Neural cell (in vitro differentiated cells): ENCODE data around the gene DHX29. TPM values are rescaled to one million over a fixed set of nuclear protein-coding genes. Genes with fewer than 3 reads are reported as not detected.

Experiments used
- H2AFZ ChIP-seq: fragments of 200-600, 300-800 bp; sonication (generic), shearing (Covaris generic); 2 replicates; pipeline ENCODE4 v1.6.0; 2014; ENCODE audit warnings: low read depth, mild to moderate bottlenecking, antibody characterized with exemption, low read length, moderate library complexity
- H3F3A ChIP-seq: fragments of 200-600 bp; shearing (Covaris generic); 2 replicates; pipeline ENCODE4 v1.6.1; 2016; ENCODE audit warnings: mild to moderate bottlenecking, moderate library complexity, mixed read lengths, antibody characterized with exemption, low read length; ENCODE audit not compliant: insufficient read depth, poor library complexity, severe bottlenecking
- H3K27ac ChIP-seq: fragments of 200-600, 300-800 bp; sonication (generic), shearing (Covaris generic); 2 replicates; pipeline ENCODE4 v1.5.1; 2014; ENCODE audit warnings: mild to moderate bottlenecking, low read length, moderate library complexity
- H3K27me3 ChIP-seq: fragments of 300-800, 200-600 bp; sonication (generic), shearing (Covaris generic); 2 replicates; pipeline ENCODE4 v1.6.0; 2014; ENCODE audit warnings: mild to moderate bottlenecking, low read depth, low read length, moderate library complexity; ENCODE audit not compliant: insufficient read depth
- H3K36me3 ChIP-seq: fragments of 300-800, 200-600 bp; sonication (generic), shearing (Covaris generic); 2 replicates; pipeline ENCODE4 v1.5.1; 2014; ENCODE audit warnings: mild to moderate bottlenecking, antibody characterized with exemption, low read length, moderate library complexity; ENCODE audit not compliant: insufficient read depth
- H3K4me2 ChIP-seq: fragments of 300-800, 200-600 bp; sonication (generic), shearing (Covaris generic); 2 replicates; pipeline ENCODE4 v1.6.0; 2014; ENCODE audit warnings: mild to moderate bottlenecking, low read length
- H3K4me3 ChIP-seq: fragments of 300-800, 200-600 bp; sonication (generic), shearing (Covaris generic); 2 replicates; pipeline ENCODE4 v1.5.1; 2014; ENCODE audit warnings: mild to moderate bottlenecking, low read length, moderate library complexity
- H3K79me2 ChIP-seq: fragments of 200-600 bp; shearing (Covaris generic); replicated peaks from 2 replicates; pipeline ENCODE4 v1.6.0; 2014; ENCODE audit warnings: mild to moderate bottlenecking, low read length, moderate library complexity; ENCODE audit not compliant: insufficient read depth
- H3K9ac ChIP-seq: fragments of 300-800, 200-600 bp; sonication (generic), shearing (Covaris generic); 2 replicates; pipeline ENCODE4 v1.6.1; 2016; ENCODE audit warnings: mild to moderate bottlenecking, low read length, mixed read lengths
- H3K9me2 ChIP-seq: fragments of 200-600 bp; shearing (Covaris generic); 2 replicates; pipeline ENCODE4 v1.6.1; 2016; ENCODE audit warnings: mild to moderate bottlenecking, low read length, mixed read lengths; ENCODE audit not compliant: insufficient read depth
- H3K9me3 ChIP-seq: fragments of 200-600, 300-800 bp; sonication (generic), shearing (Covaris generic); 2 replicates; pipeline ENCODE4 v1.6.1; 2016; ENCODE audit warnings: mild to moderate bottlenecking, mixed run types, low read length, moderate library complexity, mixed read lengths
- H4K20me1 ChIP-seq: fragments of 200-600 bp; shearing (Covaris generic); 2 replicates; pipeline ENCODE4 v1.6.1; 2016; ENCODE audit warnings: mild to moderate bottlenecking, mixed run types; ENCODE audit not compliant: insufficient read depth
- EP300 ChIP-seq: fragments of 450-650 bp; conservative IDR thresholded peaks from 2 replicates; pipeline ENCODE4 v1.6.1; 2014; ENCODE audit warnings: antibody characterized with exemption, mild to moderate bottlenecking, moderate library complexity; ENCODE audit not compliant: poor library complexity, severe bottlenecking
- EZH2 ChIP-seq: fragments of 200-600, 300-800 bp; shearing (Covaris generic), sonication (generic); IDR thresholded peaks from 2 replicates; pipeline ENCODE4 v1.6.1; 2014; ENCODE audit warnings: antibody characterized with exemption, low read length, borderline replicate concordance, mild to moderate bottlenecking; ENCODE audit not compliant: insufficient read depth, poor library complexity, severe bottlenecking
- MXI1 ChIP-seq: fragments of 450-650 bp; conservative IDR thresholded peaks from 2 replicates; pipeline ENCODE4 v1.6.1; 2014; ENCODE audit warnings: antibody characterized with exemption, mild to moderate bottlenecking; ENCODE audit not compliant: poor library complexity, severe bottlenecking
- POLR2AphosphoS5 ChIP-seq: IDR thresholded peaks from 2 replicates; pipeline ENCODE4 v1.6.1; 2012
- RAD21 ChIP-seq: fragments of 450-650 bp; conservative IDR thresholded peaks from 2 replicates; pipeline ENCODE4 v1.6.1; 2014; ENCODE audit warnings: antibody characterized with exemption, mild to moderate bottlenecking, moderate library complexity
- REST ChIP-seq: IDR thresholded peaks from 2 replicates; pipeline ENCODE4 v1.6.1; 2012; ENCODE audit warnings: borderline replicate concordance
- TAF1 ChIP-seq: IDR thresholded peaks from 2 replicates; pipeline ENCODE4 v1.6.1; 2012; ENCODE audit warnings: low read depth
- polyA plus RNA-seq: library from polyadenylated mRNA; depleted of rRNA; stranded (reverse); fragments of >200 nt; gene quantifications from 2 replicates; pipeline ENCODE4 v1.2.3, GENCODE V29; 2014
- TF ChIP-seq, protein P1 (sequence below): fragments of 450-650 bp; IDR thresholded peaks from 2 replicates; pipeline ENCODE4 v1.5.1; 2014; ENCODE audit warnings: antibody characterized with exemption, mild to moderate bottlenecking, moderate library complexity; ENCODE audit not compliant: poor library complexity, severe bottlenecking

Gene DHX29
- polyA plus RNA-seq, 1 donor from 2014 or later = 48.1 TPM

DNA sequence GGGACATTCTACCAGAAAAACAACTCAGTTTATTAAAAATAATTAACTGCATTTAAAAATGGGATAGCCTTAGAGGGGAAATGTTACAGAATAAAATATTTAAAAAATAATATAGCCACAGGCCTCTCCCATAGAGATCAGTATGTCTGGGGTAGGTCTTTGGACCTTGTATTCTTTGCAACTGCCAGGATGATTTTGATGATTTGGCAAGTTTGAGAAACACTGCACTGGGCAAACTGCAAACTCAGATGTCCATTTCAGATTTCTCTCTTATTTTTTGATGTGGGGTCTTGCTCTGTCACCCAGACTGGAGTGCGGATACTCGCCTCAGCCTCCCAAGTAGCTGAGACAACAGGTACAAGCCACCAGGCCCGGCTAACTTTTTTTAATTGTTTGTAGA, 49.2 kb downstream of the DHX29 start:
- H3K79me2 ChIP-seq = no peaks in the 10 kb centered on the region
- H4K20me1 ChIP-seq = no peaks in the 10 kb centered on the region
- H3K27me3 ChIP-seq = no peaks in the 10 kb centered on the region
- H3K9me3 ChIP-seq = no peaks in the 10 kb centered on the region
- no peak overlapping the region for H3K9ac ChIP-seq
- no peak overlapping the region for H3K4me3 ChIP-seq
- peaks cover 4% of the 10 kb centered on the region for H3K36me3 ChIP-seq
- no peak overlapping the region for H2AFZ ChIP-seq
- H3K27ac ChIP-seq = no peak overlapping the region
- no peak overlapping the region for H3K4me2 ChIP-seq
- no peaks in the 10 kb centered on the region for H3K9me2 ChIP-seq
- H3F3A ChIP-seq = no peaks in the 10 kb centered on the region
- TF ChIP-seq, protein P1, sequence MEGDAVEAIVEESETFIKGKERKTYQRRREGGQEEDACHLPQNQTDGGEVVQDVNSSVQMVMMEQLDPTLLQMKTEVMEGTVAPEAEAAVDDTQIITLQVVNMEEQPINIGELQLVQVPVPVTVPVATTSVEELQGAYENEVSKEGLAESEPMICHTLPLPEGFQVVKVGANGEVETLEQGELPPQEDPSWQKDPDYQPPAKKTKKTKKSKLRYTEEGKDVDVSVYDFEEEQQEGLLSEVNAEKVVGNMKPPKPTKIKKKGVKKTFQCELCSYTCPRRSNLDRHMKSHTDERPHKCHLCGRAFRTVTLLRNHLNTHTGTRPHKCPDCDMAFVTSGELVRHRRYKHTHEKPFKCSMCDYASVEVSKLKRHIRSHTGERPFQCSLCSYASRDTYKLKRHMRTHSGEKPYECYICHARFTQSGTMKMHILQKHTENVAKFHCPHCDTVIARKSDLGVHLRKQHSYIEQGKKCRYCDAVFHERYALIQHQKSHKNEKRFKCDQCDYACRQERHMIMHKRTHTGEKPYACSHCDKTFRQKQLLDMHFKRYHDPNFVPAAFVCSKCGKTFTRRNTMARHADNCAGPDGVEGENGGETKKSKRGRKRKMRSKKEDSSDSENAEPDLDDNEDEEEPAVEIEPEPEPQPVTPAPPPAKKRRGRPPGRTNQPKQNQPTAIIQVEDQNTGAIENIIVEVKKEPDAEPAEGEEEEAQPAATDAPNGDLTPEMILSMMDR = no peak
- TF ChIP-seq REST = no peak
- no peak for TF ChIP-seq POLR2AphosphoS5
- TF ChIP-seq EZH2 = no peak
- no peak for TF ChIP-seq MXI1
- no peak for TF ChIP-seq TAF1
- TF ChIP-seq EP300 = no peak

DNA sequence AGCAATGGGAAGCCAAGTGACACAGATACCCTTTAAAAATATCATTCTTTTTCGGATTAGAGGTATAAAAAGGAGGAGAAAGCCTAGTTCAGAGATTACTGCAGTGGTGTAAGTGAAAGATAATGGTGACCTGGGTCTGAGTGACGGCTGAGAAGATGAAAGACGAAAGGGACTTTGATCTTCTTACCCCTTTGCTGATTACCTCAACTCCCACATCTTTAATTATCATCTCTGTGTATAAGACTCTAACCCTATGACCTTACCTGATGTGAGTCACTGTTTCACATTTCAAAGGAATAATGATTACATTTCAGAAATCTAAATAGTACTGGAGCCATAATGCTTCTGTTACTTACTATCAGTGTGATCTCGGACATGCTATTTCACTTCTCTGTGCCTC, 52.7 kb downstream of the DHX29 start:
- Histone ChIP-seq H3K79me2 (no peaks in the 10 kb centered on the region), H3K36me3 (no peaks in the 10 kb centered on the region), H3F3A (no peaks in the 10 kb centered on the region), H3K27me3 (no peaks in the 10 kb centered on the region), H3K9ac (no peak overlapping the region), H2AFZ (no peak overlapping the region), H3K4me3 (no peak overlapping the region), H3K27ac (no peak overlapping the region), H4K20me1 (no peaks in the 10 kb centered on the region), H3K9me2 (no peaks in the 10 kb centered on the region), H3K9me3 (no peaks in the 10 kb centered on the region), H3K4me2 (no peak overlapping the region)
- TF ChIP-seq RAD21 = no peak
- TF ChIP-seq, protein P1 = no peak
- TF ChIP-seq EZH2 = no peak
- TF ChIP-seq POLR2AphosphoS5 = no peak
- no peak for TF ChIP-seq EP300
